K562 (cell line): ENCODE results near the gene MEIOB. TPM values are rescaled to one million over a fixed set of nuclear protein-coding genes. Genes with fewer than 3 reads are reported as not detected.
A peak's percentile ranks its signal among the peaks of the same experiment; 100 is the strongest.

Experiments
- ATAC-seq: fragments of 200-7000 bp; cut with Tn5 transposase; 3 replicates; pipeline ENCODE4 v1.9.1; 2020; ENCODE audit warnings: moderate library complexity
- BruUV-seq: library from RNA; stranded (reverse); fragments of 400-500 nt; replicated peaks from 2 replicates; lab custom pipeline; 2021; lab: Mats Ljungman, UMichigan
- CTCF ChIA-PET: fragments of 300-600 bp; formaldehyde crosslinking; extraction: SDS; loops from one replicate; lab custom pipeline; 2021; ENCODE audit warnings: low intra/inter-chr PET ratio; lab: Yijun Ruan, JAX
- POLR2A ChIA-PET: fragments of 300-600, 350-650 bp; sonication (Branson Sonifier 250); formaldehyde crosslinking; extraction: SDS; loops from one replicate; lab custom pipeline; 2021; ENCODE audit warnings: antibody characterized with exemption, inconsistent platforms; lab: Yijun Ruan, JAX
- DNase-seq, 4 experiments: peaks; one replicate each; pipeline versions ENCODE4 v3.0.0 to v3.0.0-alpha.2; 2011 to 2018; ENCODE audit warnings: low spot score in 3 of 4, mixed read lengths in 3 of 4; ENCODE audit errors: extremely low read depth in 1 of 4
- FAIRE-seq: peaks from 2 replicates; lab custom pipeline; 2011; peaks lifted over from hg19 to GRCh38; lab: Jason Lieb, UNC
- H2AFZ ChIP-seq: 2 replicates; pipeline ENCODE4 v1.6.0; 2011; ENCODE audit warnings: low read depth, low read length, control low read depth, inconsistent platforms
- H3K27ac ChIP-seq: fragments of 200-600 bp; 3 replicates; pipeline ENCODE4 v1.8.0; 2011; ENCODE audit warnings: low read depth, mild to moderate bottlenecking, control low read depth, inconsistent platforms, low read length, moderate library complexity, mixed read lengths; ENCODE audit errors: extremely low read depth
- H3K27me3 ChIP-seq, 2 experiments: fragments of 300-600 bp in 1 of 2; 2 replicates in 1 of 2; 3 replicates in 1 of 2; pipeline versions ENCODE4 v1.6.0 to v1.8.0; 2011; ENCODE audit warnings: inconsistent platforms in 2 of 2, low read length in 2 of 2, mild to moderate bottlenecking in 1 of 2, mixed read lengths in 1 of 2, moderate library complexity in 1 of 2; ENCODE audit not compliant: control insufficient read depth in 2 of 2, insufficient read depth in 2 of 2
- H3K36me3 ChIP-seq: fragments of 300-600 bp; 3 replicates; pipeline ENCODE4 v1.8.0; 2011; ENCODE audit warnings: mild to moderate bottlenecking, low read length, inconsistent platforms; ENCODE audit not compliant: control insufficient read depth, insufficient read depth
- H3K4me1 ChIP-seq, 2 experiments: fragments of 200-600 bp in 1 of 2; replicated peaks in 1 of 2; 2 replicates in 1 of 2; 3 replicates in 1 of 2; pipeline versions ENCODE4 v1.5.1 to v1.8.0; 2011; ENCODE audit warnings: inconsistent platforms in 2 of 2, low read length in 2 of 2, mild to moderate bottlenecking in 1 of 2, mixed read lengths in 1 of 2, moderate library complexity in 1 of 2; ENCODE audit not compliant: control insufficient read depth in 2 of 2, insufficient read depth in 2 of 2
- H3K4me2 ChIP-seq: 2 replicates; pipeline ENCODE4 v1.6.1; 2011; ENCODE audit warnings: low read length, control low read depth, inconsistent platforms, mixed read lengths; ENCODE audit not compliant: insufficient read depth
- H3K4me3 ChIP-seq: fragments of 200-600 bp; sonication (generic), shearing (Covaris generic); 2 replicates; pipeline ENCODE4 v1.5.1; 2016; ENCODE audit warnings: control low read depth, inconsistent platforms
- H3K79me2 ChIP-seq: fragments of 200-600 bp; 3 replicates; pipeline ENCODE4 v1.8.0; 2011; ENCODE audit warnings: low read length, inconsistent platforms; ENCODE audit not compliant: control insufficient read depth, insufficient read depth
- H3K9ac ChIP-seq, 2 experiments: 2 replicates each; pipeline versions ENCODE4 v1.6.0 to v1.6.1; 2011; ENCODE audit warnings: low read depth in 2 of 2, low read length in 2 of 2, control low read depth in 1 of 2, inconsistent platforms in 1 of 2, mild to moderate bottlenecking in 1 of 2, mixed read lengths in 1 of 2; ENCODE audit not compliant: insufficient read depth in 1 of 2
- H3K9me1 ChIP-seq: one replicate; pipeline ENCODE4 v1.6.0; 2011; ENCODE audit warnings: inconsistent platforms, mild to moderate bottlenecking, low read length, moderate library complexity; ENCODE audit not compliant: control insufficient read depth, insufficient read depth
- H3K9me3 ChIP-seq: replicated peaks from 2 replicates; pipeline ENCODE4 v1.5.1; 2011; ENCODE audit warnings: low read depth, low read length, inconsistent platforms; ENCODE audit not compliant: control insufficient read depth, insufficient read depth
- H4K20me1 ChIP-seq: replicated peaks from 2 replicates; pipeline ENCODE4 v1.6.1; 2011; ENCODE audit warnings: low read length, inconsistent platforms, mixed read lengths; ENCODE audit not compliant: control insufficient read depth, insufficient read depth
- KHSRP ChIP-seq: fragments of 450-650 bp; IDR thresholded peaks from 2 replicates; pipeline ENCODE4 v1.6.1; 2017
- WGBS: fragments of 100-300 bp; shearing (Covaris generic); methylation state at CpG from one replicate; pipeline ENCODE4 v1.1.6; 2016; ENCODE audit warnings: low coverage, mixed read lengths; ENCODE audit not compliant: insufficient coverage; ENCODE audit errors: missing lambda C conversion rate; 5-methylcytosine and 5-hydroxymethylcytosine counted together
- in situ Hi-C: fragments of 300-500 bp; cut with MboI; formaldehyde crosslinking; loops from 4 replicates; pipeline ENCODE4 v1.15.0; 2018; ENCODE audit warnings: inconsistent platforms, mixed read lengths
- intact Hi-C: fragments of 100-400 bp; cut with micrococcal nuclease; formaldehyde crosslinking; loops from 2 replicates; pipeline ENCODE4 v1.14.2; 2022
- polyA plus RNA-seq, 8 experiments: library from polyadenylated mRNA; depleted of rRNA in 4 of 8; stranded (reverse) in 5 of 8; unstranded in 3 of 8; fragments of >200 nt; fragmentation: Nextera tagmentation in 2 of 8; fragmentation: Illumina TruSeq in 1 of 8; extraction: Ambion mirVana in 2 of 8; extraction: Trizol in 1 of 8; gene quantifications; 2 replicates each; pipeline versions ENCODE4 v1.2.1 to v1.2.3, GENCODE V29; 2011 to 2014; ENCODE audit warnings: inconsistent platforms in 1 of 8, missing spikeins in 1 of 8
- total RNA-seq, 7 experiments: library from RNA; depleted of rRNA in 6 of 7; stranded (reverse); fragments of >200 nt in 6 of 7; fragmentation: Illumina TruSeq in 2 of 7; extraction: Trizol in 2 of 7; gene quantifications; 2 replicates each; pipeline versions ENCODE4 v1.2.1 to v1.2.3, GENCODE V29; 2011 to 2021; ENCODE audit warnings: low replicate concordance in 1 of 7
- TF ChIP-seq, protein P1 (sequence below), 2 experiments: fragments of 450-650 bp; conservative IDR thresholded peaks; 2 replicates each; pipeline ENCODE4 v1.6.1; 2017; ENCODE audit warnings: mild to moderate bottlenecking in 2 of 2, moderate library complexity in 2 of 2

Gene MEIOB
- total and polyA plus RNA-seq, 9 of the 15 experiments (the other 6 are each of a cell fraction or from before 2014, with no cell fraction given) = 25.4 to 203 (median 97.6) TPM

DNA sequence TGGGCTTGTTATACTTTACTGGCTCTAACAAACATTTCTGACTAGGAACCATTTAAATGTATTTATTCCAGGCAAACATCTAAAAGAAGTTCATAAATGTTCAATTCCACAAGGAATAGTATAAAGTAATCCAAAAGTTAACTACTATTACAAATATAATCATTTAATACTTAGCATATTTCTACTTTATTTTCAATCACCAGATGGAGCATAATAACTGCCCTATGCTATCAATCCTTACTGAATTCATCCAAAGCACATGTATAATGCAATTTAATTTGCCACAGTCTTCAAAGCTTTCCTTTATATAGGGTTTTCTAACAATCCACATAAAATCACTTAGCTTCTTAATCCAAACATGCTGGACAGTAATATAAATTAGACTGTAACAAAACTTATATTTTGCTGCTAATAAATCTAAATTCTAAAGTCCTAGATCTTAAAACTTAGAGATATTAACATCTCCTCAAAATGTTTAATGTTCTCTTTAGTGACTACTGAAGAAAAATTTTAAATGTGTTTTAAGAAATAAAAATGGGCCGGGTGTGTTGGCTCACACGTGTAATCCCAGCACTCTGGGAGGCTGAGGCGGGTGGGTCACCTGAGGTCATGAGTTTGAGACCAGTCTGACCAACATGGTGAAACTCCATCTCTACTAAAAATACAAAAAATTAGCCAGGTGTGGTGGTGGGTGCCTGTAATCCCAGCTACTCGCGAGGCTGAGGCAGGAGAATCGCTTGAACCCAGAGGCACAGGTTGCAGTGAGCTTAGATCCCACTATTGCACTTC is 5.9 kb downstream of the MEIOB start:
- POLR2A ChIA-PET = interaction anchor here (0.6 to 1.6 kb wide), 4 partner anchors 11 to 69 kb away, joined by 3 to 4 read pairs (median 3); no protein-coding TSS in a partner anchor
- TF ChIP-seq KHSRP = no peak
- TF ChIP-seq, protein P1, sequence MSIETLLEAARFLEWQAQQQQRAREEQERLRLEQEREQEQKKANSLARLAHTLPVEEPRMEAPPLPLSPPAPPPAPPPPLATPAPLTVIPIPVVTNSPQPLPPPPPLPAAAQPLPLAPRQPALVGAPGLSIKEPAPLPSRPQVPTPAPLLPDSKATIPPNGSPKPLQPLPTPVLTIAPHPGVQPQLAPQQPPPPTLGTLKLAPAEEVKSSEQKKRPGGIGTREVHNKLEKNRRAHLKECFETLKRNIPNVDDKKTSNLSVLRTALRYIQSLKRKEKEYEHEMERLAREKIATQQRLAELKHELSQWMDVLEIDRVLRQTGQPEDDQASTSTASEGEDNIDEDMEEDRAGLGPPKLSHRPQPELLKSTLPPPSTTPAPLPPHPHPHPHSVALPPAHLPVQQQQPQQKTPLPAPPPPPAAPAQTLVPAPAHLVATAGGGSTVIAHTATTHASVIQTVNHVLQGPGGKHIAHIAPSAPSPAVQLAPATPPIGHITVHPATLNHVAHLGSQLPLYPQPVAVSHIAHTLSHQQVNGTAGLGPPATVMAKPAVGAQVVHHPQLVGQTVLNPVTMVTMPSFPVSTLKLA (conservative IDR thresholded peaks at IDR 0.05) = 0 out of 4 replicates have a peak, but pooled peaks of 1 of the 2 experiments have one; percentile 13

More for the DNA sequence above, 5.9 kb downstream of the MEIOB start:
- no TSS peak for BruUV-seq
- Histone ChIP-seq H3K79me2 (peaks cover 74% of the 10 kb centered on the region), H2AFZ (no peak overlapping the region), H3K27ac (no peak overlapping the region; the same call in 2 of the 3 replicates), H3K36me3 (peaks cover 38% of the 10 kb centered on the region), H3K9ac (no peak overlapping the region), H3K4me1 (peaks cover 0 to 8% of the 10 kb centered on the region in 2 experiments; a peak in 3 of 5 replicates), H3K4me2 (no peak overlapping the region), H3K4me3 (no peak overlapping the region), H3K27me3 (no peaks in the 10 kb centered on the region), H3K9me3 (no peaks in the 10 kb centered on the region), H4K20me1 (no peaks in the 10 kb centered on the region), H3K9me1 (no peaks in the 10 kb centered on the region)
- ATAC-seq = no peak
- in situ Hi-C loops = no loop called here
- intact Hi-C loops = loop anchor here (2.0 kb wide), 1 partner anchor 63 kb away; no protein-coding TSS in a partner anchor
- 46% methylated on average over 4 of the region's 6 CpGs for WGBS
- FAIRE-seq = no peak
- CTCF ChIA-PET = interaction anchor here (2.5 kb wide), 1 partner anchor 64 kb away, joined by 10 read pairs; no protein-coding TSS in a partner anchor
- no peak for DNase-seq
